Tibial artery (tissue), 4 donors: ENCODE results near the gene LAMA5.
A peak's percentile ranks its signal among the peaks of the same experiment; 100 is the strongest.

ENCODE experiments used
- DNase-seq, 2 donors: peaks; one replicate each; pipeline ENCODE4 v3.0.0-alpha.2; 2019
- H3K27ac ChIP-seq, 2 donors: fragments of 200-600 bp; sonication (generic) in 1 of 2; 1 replicate in 1 of 2; 2 replicates in 1 of 2; pipeline ENCODE4 v1.5.1; 2018 to 2019; ENCODE audit warnings: mild to moderate bottlenecking in 1 of 2
- H3K27me3 ChIP-seq, 2 donors: fragments of 200-600 bp; sonication (generic) in 1 of 2; one replicate each; pipeline versions ENCODE4 v1.5.1 to v1.6.0; 2016 to 2019
- H3K36me3 ChIP-seq, 3 donors: fragments of 200-600 bp; sonication (generic) in 2 of 3; one replicate each; pipeline ENCODE4 v1.5.1; 2016 to 2019; ENCODE audit warnings: mild to moderate bottlenecking in 2 of 3
- H3K4me1 ChIP-seq, 4 donors: fragments of 200-600 bp; sonication (generic) in 2 of 4; 1 replicate in 3 of 4; 2 replicates in 1 of 4; pipeline ENCODE4 v1.5.1; 2016 to 2019
- H3K4me3 ChIP-seq, 2 donors: fragments of 200-600 bp; sonication (generic) in 1 of 2; 1 replicate in 1 of 2; 2 replicates in 1 of 2; pipeline ENCODE4 v1.5.1; 2018 to 2019; ENCODE audit warnings: mild to moderate bottlenecking in 2 of 2
- H3K9me3 ChIP-seq, 3 donors: fragments of 200-600 bp; sonication (generic) in 1 of 3; one replicate each; pipeline ENCODE4 v1.5.1; 2016 to 2019
- CTCF ChIP-seq, 2 experiments: fragments of 200-600 bp in 1 of 2; fragments of 450-650 bp in 1 of 2; IDR thresholded peaks; one replicate each; pipeline ENCODE4 v1.5.1; 2017 to 2019; ENCODE audit warnings: antibody characterized with exemption in 2 of 2, mild to moderate bottlenecking in 1 of 2, moderate library complexity in 1 of 2
- intact Hi-C: fragments of 100-400 bp; cut with DNase I; formaldehyde crosslinking; loops from one replicate; pipeline ENCODE4 v1.15.0; 2023; ENCODE audit warnings: low total_unique reads

LAMA5 gene

DNA sequence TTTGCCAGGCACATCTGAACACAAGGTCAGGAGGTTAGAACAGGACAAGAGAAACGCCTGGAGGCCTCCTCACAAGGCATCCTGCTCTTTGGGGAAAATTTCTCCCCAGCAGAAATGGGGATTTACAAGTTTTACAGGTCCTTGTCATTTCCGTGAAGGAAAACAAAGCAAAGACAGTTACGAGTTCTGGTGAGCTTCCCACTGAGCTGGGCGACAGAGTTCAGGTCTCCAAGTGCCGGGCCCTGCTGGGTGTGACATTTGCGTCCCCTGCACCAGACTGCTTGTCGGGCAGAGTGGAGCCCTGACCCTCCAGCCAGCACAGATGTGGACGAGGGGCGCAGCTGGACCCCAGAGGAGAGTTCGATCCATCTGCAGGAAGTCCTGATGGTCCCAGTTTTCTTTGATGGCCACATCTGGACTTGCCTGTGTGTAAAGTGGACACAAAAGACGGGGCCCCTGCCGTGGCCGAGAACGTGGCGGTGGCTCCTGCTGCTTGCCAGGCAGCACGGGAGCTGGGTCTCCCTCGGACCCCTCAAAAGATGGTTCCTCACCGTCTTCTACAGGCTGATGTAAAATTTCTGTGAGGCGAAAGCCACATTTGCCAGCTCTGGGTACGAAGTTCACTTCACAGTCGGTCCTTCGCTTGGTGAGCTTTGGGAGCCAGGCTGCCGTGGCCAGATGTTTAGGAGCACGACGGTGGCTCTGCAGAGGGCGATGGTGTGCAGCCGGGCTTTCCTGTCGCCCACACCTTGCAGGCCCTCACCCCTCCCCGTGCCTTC, 69.5 kb downstream of the LAMA5 start:
- intact Hi-C loops = no loop called here
- no peaks in the 10 kb centered on the region for H3K27me3 ChIP-seq
- H3K27ac ChIP-seq = no peak overlapping the region
- H3K9me3 ChIP-seq = no peaks in the 10 kb centered on the region
- peaks cover 16 to 62% (median 39%) of the 10 kb centered on the region in 3 donors for H3K36me3 ChIP-seq
- no peak for TF ChIP-seq CTCF (IDR thresholded peaks at IDR 0.05)
- no peak for DNase-seq
- H3K4me3 ChIP-seq = no peak overlapping the region
- H3K4me1 ChIP-seq = peaks cover 0 to 6% (median 0%) of the 10 kb centered on the region in 4 donors

DNA sequence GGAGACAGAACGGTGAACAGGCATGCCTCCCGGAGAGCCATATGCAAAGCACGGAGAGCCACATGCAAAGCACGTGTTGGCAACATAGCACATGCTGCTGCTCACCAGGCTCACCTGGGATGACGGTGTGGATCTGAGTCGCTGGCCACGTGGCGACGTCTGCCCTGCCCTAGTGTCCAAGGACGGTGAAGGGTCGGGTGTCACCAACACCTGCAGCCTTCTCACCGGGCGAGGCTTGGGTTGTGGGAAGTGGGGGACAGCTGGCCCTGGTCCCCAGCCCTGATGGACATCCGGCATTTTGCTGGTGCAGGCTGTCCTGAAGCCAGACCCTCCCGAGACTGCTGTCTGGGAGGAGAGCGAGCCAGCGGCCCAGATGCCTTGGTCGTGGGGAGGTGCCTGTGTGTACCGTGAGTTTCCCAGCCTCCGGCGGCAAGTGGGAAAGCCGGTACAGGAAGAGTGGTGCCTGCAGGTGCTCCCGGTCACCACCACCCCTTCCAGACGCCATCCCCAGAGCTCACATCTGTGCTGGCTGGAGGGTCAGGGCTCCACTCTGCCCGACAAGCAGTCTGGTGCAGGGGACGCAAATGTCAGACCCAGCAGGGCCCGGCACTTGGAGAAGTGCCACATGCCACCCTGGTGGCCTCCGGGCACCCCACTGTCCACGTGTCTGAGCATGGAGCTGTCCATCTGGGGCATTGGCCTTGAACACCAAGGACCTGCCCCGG, 70.2 kb downstream of the LAMA5 start:
- Histone ChIP-seq H3K4me1 (no peaks in the 10 kb centered on the region), H3K27me3 (no peaks in the 10 kb centered on the region), H3K36me3 (peaks cover 22 to 69% (median 45%) of the 10 kb centered on the region in 3 donors), H3K27ac (no peak overlapping the region), H3K9me3 (no peaks in the 10 kb centered on the region), H3K4me3 (no peak overlapping the region)
- TF ChIP-seq CTCF (IDR thresholded peaks at IDR 0.05) = no peak
- DNase-seq = peak in 1 of 2 donors; percentile 62
- intact Hi-C loops = no loop called here

GRCh38 chr20:62294516-62294915, 72.6 kb downstream of the LAMA5 start:
- no peaks in the 10 kb centered on the region for H3K4me1 ChIP-seq
- no peaks in the 10 kb centered on the region for H3K27me3 ChIP-seq
- DNase-seq = no peak
- H3K9me3 ChIP-seq = no peaks in the 10 kb centered on the region
- intact Hi-C loops = no loop called here
- no peak overlapping the region for H3K4me3 ChIP-seq
- no peak overlapping the region for H3K27ac ChIP-seq
- no peak for TF ChIP-seq CTCF (IDR thresholded peaks at IDR 0.05)
- peaks cover 43 to 85% (median 58%) of the 10 kb centered on the region in 3 donors for H3K36me3 ChIP-seq

GRCh38 chr20:62293946-62294345, 73.2 kb downstream of the LAMA5 start:
- H3K27me3 ChIP-seq = no peaks in the 10 kb centered on the region
- no peak for TF ChIP-seq CTCF (IDR thresholded peaks at IDR 0.05)
- intact Hi-C loops = no loop called here
- H3K27ac ChIP-seq = no peak overlapping the region
- H3K36me3 ChIP-seq = peaks cover 48 to 90% (median 64%) of the 10 kb centered on the region in 3 donors
- H3K4me3 ChIP-seq = no peak overlapping the region
- H3K9me3 ChIP-seq = no peaks in the 10 kb centered on the region
- H3K4me1 ChIP-seq = no peaks in the 10 kb centered on the region
- DNase-seq = no peak

DNA sequence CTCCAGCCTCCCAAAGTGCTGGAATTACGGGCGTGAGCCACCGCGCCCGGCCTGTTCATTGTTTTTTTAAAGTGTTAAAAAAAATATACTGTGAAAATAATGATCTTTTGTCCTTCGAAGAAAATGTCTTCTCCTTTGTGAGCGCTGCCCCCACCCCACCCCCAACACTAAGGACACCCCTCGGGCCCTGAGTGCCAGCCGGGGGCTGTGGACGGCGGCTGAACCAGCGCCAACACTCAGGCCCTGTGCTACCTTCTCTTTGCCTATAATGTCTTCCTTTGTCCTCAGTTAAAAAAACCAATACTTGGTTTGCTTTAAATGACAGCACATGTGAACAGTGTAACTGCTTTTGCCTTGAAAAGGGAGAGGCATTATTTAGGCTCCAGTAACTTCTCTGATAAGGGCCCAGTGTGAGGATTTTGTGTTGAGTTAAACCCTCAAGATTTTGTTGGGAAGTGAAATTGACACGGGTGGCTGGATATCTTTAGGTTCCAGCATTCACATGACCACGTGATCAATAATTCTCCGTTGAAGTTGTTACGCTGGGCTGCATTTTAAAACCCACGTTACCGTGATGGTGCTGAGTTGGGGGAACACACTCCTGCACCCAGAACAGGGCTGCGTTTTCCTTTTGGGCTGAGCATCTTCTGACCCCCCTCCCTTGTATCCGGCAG, 73.9 kb downstream of the LAMA5 start:
- no peak overlapping the region for H3K27ac ChIP-seq
- H3K4me1 ChIP-seq = no peaks in the 10 kb centered on the region
- TF ChIP-seq CTCF (IDR thresholded peaks at IDR 0.05) = no peak
- H3K36me3 ChIP-seq = peaks cover 49 to 88% (median 70%) of the 10 kb centered on the region in 3 donors
- intact Hi-C loops = no loop called here
- H3K27me3 ChIP-seq = no peaks in the 10 kb centered on the region
- no peaks in the 10 kb centered on the region for H3K9me3 ChIP-seq
- H3K4me3 ChIP-seq = no peak overlapping the region
- DNase-seq = no peak
